Neural crest cell (in vitro differentiated cells): Measurements from ENCODE around the gene FGD5. TPM values are rescaled to one million over a fixed set of nuclear protein-coding genes. Genes with fewer than 3 reads are reported as not detected.

Experiments
- DNase-seq: peaks from one replicate; pipeline ENCODE4 v3.0.0; 2021; ENCODE audit warnings: low read depth, mixed read lengths, low spot score
- H3K27ac Mint-ChIP-seq: one replicate; pipeline ENCODE4 v1.8.0; 2021; ENCODE audit warnings: mild to moderate bottlenecking, mixed read lengths; ENCODE audit not compliant: unreplicated experiment
- H3K27me3 Mint-ChIP-seq: 2 replicates; pipeline ENCODE4 v1.8.0; 2021; ENCODE audit warnings: low read depth, mild to moderate bottlenecking, mixed read lengths
- H3K36me3 Mint-ChIP-seq: 2 replicates; pipeline ENCODE4 v1.8.0; 2021; ENCODE audit warnings: low read depth, mild to moderate bottlenecking, mixed read lengths
- H3K4me1 Mint-ChIP-seq: 2 replicates; pipeline ENCODE4 v1.8.0; 2021; ENCODE audit warnings: mixed read lengths
- H3K4me3 Mint-ChIP-seq: one replicate; pipeline ENCODE4 v1.8.0; 2021; ENCODE audit warnings: mild to moderate bottlenecking, mixed read lengths
- H3K9me3 Mint-ChIP-seq: 2 replicates; pipeline ENCODE4 v1.8.0; 2021; ENCODE audit warnings: mixed read lengths
- CTCF ChIP-seq: fragments of 200-600 bp; sonication (generic); conservative IDR thresholded peaks from 2 replicates; pipeline ENCODE4 v1.5.0; 2021; ENCODE audit warnings: antibody characterized with exemption, mild to moderate bottlenecking
- total RNA-seq: library from RNA; stranded (reverse); gene quantifications from 2 replicates; pipeline ENCODE4 v1.2.1, GENCODE V29; 2021

The FGD5 gene
- total RNA-seq, 1 donor from 2014 or later = 0.61 TPM

GRCh38 chr3:14794435-14794834 lies 24.3 kb upstream of the FGD5 start:
- no peak for TF ChIP-seq CTCF
- Mint-ChIP-seq H3K9me3 (peaks cover 3% of the 10 kb centered on the region), H3K4me3 (no peak overlapping the region), H3K4me1 (peaks cover 11% of the 10 kb centered on the region), H3K36me3 (no peaks in the 10 kb centered on the region), H3K27ac (no peak overlapping the region), H3K27me3 (peaks cover 15% of the 10 kb centered on the region)
- DNase-seq = no peak

DNA sequence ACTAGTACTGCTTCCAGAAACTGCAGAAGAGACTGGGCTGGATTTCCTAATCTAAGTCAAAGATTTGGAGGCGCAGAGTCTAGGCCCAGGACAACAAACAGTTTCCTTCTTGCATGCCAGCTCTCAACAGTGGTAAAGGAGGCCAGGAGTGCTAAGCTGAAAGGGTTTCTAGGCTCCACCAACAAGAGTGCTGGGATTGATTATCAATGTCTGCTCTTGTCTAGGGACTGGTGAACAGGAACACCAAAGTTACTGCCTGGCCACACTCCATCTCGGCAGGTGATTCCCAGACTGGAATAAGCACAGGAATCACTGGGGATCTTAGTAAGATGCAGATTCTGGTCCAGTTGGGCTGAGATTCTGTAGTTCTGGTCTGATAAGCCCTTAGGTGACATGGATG lies 22.8 kb upstream of the FGD5 start:
- H3K4me3 Mint-ChIP-seq = no peak overlapping the region
- peaks cover 5% of the 10 kb centered on the region for H3K27me3 Mint-ChIP-seq
- no peak overlapping the region for H3K27ac Mint-ChIP-seq
- peaks cover 3% of the 10 kb centered on the region for H3K9me3 Mint-ChIP-seq
- no peak for TF ChIP-seq CTCF
- peaks cover 11% of the 10 kb centered on the region for H3K4me1 Mint-ChIP-seq
- H3K36me3 Mint-ChIP-seq = no peaks in the 10 kb centered on the region
- no peak for DNase-seq

DNA sequence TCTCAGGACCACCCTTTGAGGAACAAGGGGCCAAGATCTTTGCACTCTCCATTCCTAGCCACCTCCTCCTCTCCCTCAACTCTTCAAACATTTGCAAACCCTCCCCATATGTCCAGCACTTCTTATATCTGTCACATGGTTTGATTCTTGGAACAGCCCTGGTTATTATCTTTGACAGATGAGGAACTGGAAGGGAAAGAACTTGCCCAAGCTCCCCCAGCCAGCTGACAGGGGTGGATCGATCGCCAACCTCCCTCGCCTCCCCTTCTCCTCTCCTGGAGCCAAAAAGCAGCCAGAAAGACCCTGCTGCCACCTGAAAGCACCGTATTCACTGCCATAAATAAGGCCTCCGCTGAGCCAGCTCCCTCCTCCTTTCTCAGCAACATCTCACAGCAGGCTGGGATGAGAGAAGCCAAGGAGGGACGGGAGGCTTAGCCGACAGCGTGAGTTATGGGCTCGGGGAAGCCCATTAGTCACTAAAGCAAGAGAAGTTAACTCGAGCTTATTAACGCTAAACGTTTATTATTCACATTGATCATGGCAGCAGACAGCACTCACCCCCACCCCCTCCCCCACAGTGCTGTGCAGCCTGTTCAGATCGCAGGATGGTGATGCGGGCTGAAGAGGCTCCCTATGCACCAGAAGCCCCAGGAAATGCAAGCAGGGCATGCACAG lies 22.2 kb upstream of the FGD5 start:
- H3K9me3 Mint-ChIP-seq = peaks cover 3% of the 10 kb centered on the region
- H3K27ac Mint-ChIP-seq = no peak overlapping the region
- no peak for DNase-seq
- H3K36me3 Mint-ChIP-seq = no peaks in the 10 kb centered on the region
- TF ChIP-seq CTCF = no peak
- peaks cover 7% of the 10 kb centered on the region for H3K4me1 Mint-ChIP-seq
- H3K4me3 Mint-ChIP-seq = no peak overlapping the region
- H3K27me3 Mint-ChIP-seq = peaks cover 3% of the 10 kb centered on the region

GRCh38 chr3:14797731-14798130 lies 21.0 kb upstream of the FGD5 start:
- no peak overlapping the region for H3K4me3 Mint-ChIP-seq
- TF ChIP-seq CTCF = no peak
- H3K4me1 Mint-ChIP-seq = peaks cover 7% of the 10 kb centered on the region
- no peak overlapping the region for H3K27ac Mint-ChIP-seq
- peaks cover 3% of the 10 kb centered on the region for H3K27me3 Mint-ChIP-seq
- H3K36me3 Mint-ChIP-seq = no peaks in the 10 kb centered on the region
- peaks cover 3% of the 10 kb centered on the region for H3K9me3 Mint-ChIP-seq
- no peak for DNase-seq

- Mint-ChIP-seq H3K9me3 (peaks cover 3% of the 10 kb centered on the region), H3K27me3 (peaks cover 6% of the 10 kb centered on the region), H3K36me3 (no peaks in the 10 kb centered on the region), H3K4me1 (peaks cover 2% of the 10 kb centered on the region), H3K27ac (no peak overlapping the region), H3K4me3 (no peak overlapping the region)
- no peak for TF ChIP-seq CTCF
- DNase-seq = no peak
These were observed 20.5 kb upstream of the FGD5 start for GRCh38 chr3:14798231-14798630.
